ENCODE results near the gene OR51B6. TPM values are rescaled to one million over a fixed set of nuclear protein-coding genes. Genes with fewer than 3 reads are reported as not detected.

OR51B6 gene
- total and polyA plus RNA-seq, 9 of the 15 experiments (the other 6 are each of a cell fraction or from before 2014, with no cell fraction given): 0.06 to 0.97 TPM; not detected in 7

- FAIRE-seq: no peak
- intact Hi-C loops (cut with micrococcal nuclease): no loop called here
Measured at GRCh38 chr11:5345831-5346230, 5.5 kb upstream of the OR51B6 start.

More at GRCh38 chr11:5345831-5346230, 5.5 kb upstream of the OR51B6 start:
- Histone ChIP-seq H3K9me1 (ENCODE audit: control insufficient read depth, insufficient read depth, low read length) (no peaks in the 10 kb centered on the region), H3K9ac (ENCODE audit: insufficient read depth in 1 of 2, low read depth in 2 of 2, low read length in 2 of 2) (no peak overlapping the region), H3K36me3 (ENCODE audit: control insufficient read depth, insufficient read depth, low read length) (peaks cover 87% of the 10 kb centered on the region), H3K4me2 (ENCODE audit: insufficient read depth, low read length) (no peak overlapping the region), H3K9me3 (replicated peaks; ENCODE audit: control insufficient read depth, insufficient read depth, low read depth, low read length) (no peaks in the 10 kb centered on the region), H4K20me1 (replicated peaks; ENCODE audit: control insufficient read depth, insufficient read depth, low read length) (no peaks in the 10 kb centered on the region), H3K79me2 (ENCODE audit: control insufficient read depth, insufficient read depth, low read length) (peaks cover 33% of the 10 kb centered on the region), H3K4me1 (replicated peaks in 1 of 2; ENCODE audit: control insufficient read depth in 2 of 2, insufficient read depth in 2 of 2, low read length in 2 of 2) (peaks cover 0 to 3% of the 10 kb centered on the region in 2 experiments; a peak in 1 of 5 replicates), H3K4me3 (no peak overlapping the region), H2AFZ (ENCODE audit: low read depth, low read length) (no peak overlapping the region), H3K27ac (ENCODE audit: extremely low read depth, low read depth, low read length) (no peak overlapping the region), H3K27me3 (ENCODE audit: control insufficient read depth in 2 of 2, insufficient read depth in 2 of 2, low read length in 2 of 2) (no peaks in the 10 kb centered on the region)
- TF ChIP-seq HOXB6 (CRISPR knock-in tag; IDR thresholded peaks at IDR 0.05; ENCODE audit: borderline replicate concordance): no peak
- no peak for TF ChIP-seq ZNF407 (IDR thresholded peaks at IDR 0.05; ENCODE audit: low read depth)
- TF ChIP-seq RFX5 (IDR thresholded peaks at IDR 0.05; ENCODE audit: low read depth, low read length): no peak
- TF ChIP-seq EP400 (IDR thresholded peaks at IDR 0.05): no peak
- no peak for TF ChIP-seq PBX2 (CRISPR knock-in tag; IDR thresholded peaks at IDR 0.05; ENCODE audit: low read depth)
- 0 out of 2 replicates have a peak, but pooled peaks have one; percentile 19 for TF ChIP-seq PBX2 (tag; conservative IDR thresholded peaks at IDR 0.05; ENCODE audit: low read depth)
- no peak for TF ChIP-seq CTBP1 (IDR thresholded peaks at IDR 0.05; ENCODE audit: borderline replicate concordance)
- TF ChIP-seq FOSL1 (tag; conservative IDR thresholded peaks at IDR 0.05): peak; percentile 44
- TF ChIP-seq MAZ (CRISPR knock-in tag; conservative IDR thresholded peaks at IDR 0.05 in 1 of 2, IDR thresholded peaks at IDR 0.05 in 1 of 2): no peak
- no peak for TF ChIP-seq GATAD2A (IDR thresholded peaks at IDR 0.05)
- ChIA-PET CTCF (ENCODE audit: low intra/inter-chr PET ratio) (no interaction called here), POLR2A (no interaction called here)
- DNase-seq (ENCODE audit: extremely low read depth in 1 of 4, low spot score in 3 of 4) (no peak), ATAC-seq (no peak)
- BruUV-seq (replicated peaks): no TSS peak
- WGBS (ENCODE audit: insufficient coverage, low coverage, missing lambda C conversion rate): 42% methylated on average over 3 of the region's 3 CpGs
- in situ Hi-C loops (cut with MboI): no loop called here

All from K562 (cell line).